HG03354 (cell line): ENCODE measurements around the gene DTX1.

Experiments
- ATAC-seq: cut with Tn5 transposase; IDR thresholded peaks from one replicate; pipeline ENCODE4 v1.9.1; 2021; ENCODE audit warnings: mild to moderate bottlenecking; ENCODE audit not compliant: unreplicated experiment, poor library complexity, severe bottlenecking

Gene DTX1

DNA sequence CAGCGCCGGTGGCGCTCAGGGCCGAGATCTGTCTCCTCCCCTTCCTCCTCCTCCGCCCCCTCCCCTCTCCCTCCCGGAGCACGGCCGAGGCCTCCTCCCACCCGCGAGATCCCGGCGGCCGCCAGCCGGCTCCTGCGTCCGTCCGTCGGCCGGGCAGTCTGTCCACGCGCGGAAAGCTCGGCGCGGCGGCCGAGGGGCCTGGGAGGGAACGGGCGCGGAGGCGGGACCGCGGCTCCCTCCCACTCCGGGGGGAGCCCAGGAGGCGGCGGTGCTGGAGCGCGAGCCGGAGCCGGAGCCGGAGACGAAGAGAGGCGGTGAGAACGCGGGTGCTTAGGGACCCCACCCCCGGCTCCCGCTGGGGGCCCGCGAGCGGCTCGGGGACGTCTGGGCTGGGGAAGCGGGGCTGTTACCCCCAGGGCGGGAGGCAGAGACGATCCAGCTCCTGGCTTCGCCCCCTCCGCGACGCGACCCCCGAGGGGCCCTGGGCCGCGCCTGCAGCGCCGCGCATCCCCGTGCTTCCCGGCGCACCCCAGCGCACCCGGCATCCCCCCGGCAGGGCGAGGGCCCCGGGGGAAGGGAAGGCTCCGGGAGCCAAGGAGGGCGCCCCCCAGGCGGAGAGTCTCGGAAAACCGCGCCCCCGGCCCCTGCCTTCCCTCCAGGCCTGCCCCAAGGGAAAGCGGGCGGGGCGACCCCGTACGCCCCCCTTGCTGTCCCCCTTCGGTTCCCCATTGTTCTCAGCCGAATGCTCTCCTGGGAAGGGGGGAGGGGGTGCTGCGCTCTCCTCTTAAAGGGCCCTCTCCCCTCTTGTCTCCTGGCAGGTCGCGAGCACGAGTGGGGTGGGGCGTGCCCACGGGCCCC, at the start of gene DTX1:
DTX1 (plus strand) TSS at position 100 of the 858 bp plus-strand sequence. CDS start 1,463 bp downstream, outside the sequence.
- ATAC-seq, result no peak

- no peak for ATAC-seq
Measured at GRCh38 chr12:113007166-113007565, 49.4 kb upstream of the DTX1 start.

DNA sequence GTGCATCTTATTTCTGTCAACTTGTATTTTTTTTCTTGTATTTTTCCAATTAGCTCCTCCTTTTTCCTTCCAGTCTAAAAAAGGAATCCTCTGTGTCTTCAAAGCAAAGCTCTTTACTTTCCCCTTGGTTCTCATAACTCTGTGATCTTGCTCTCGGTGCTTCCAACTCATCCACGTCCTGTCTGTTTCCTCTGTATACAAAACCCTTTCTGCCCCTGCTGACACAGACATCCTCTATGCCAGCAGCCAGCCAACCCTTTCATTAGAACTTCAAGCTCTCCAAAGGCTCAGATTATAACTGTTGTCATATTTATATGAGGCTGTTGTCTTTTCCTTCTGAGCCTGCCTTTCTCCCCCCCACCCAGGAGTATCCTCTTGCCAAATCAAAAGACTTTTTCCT, 45.8 kb upstream of the DTX1 start:
- no peak for ATAC-seq

GRCh38 chr12:113014565-113014964, 42.0 kb upstream of the DTX1 start:
- no peak for ATAC-seq

DNA sequence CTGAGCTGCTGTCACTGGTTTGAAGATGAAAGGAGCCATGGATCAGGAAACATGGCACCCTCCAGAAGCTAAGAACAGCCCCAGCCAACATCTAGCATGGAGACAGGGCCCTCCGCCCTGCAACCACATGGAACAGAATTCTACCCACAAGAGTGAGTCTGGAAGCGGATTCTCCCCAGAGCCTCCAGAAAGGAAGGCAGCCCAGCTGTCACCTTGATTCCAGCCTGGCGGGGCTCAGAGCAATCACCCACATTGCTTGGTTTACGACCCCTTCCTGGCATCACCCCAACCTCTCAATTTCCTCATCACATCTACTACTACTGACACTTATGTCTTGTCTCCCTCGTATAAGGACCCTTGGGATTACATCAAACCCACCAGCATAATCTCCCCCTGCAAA, 39.7 kb upstream of the DTX1 start:
- no peak for ATAC-seq

- ATAC-seq, result no peak
Measured at GRCh38 chr12:113019025-113019424, 37.5 kb upstream of the DTX1 start.

- ATAC-seq, result no peak
Measured at GRCh38 chr12:113021500-113021899, 35.0 kb upstream of the DTX1 start.

DNA sequence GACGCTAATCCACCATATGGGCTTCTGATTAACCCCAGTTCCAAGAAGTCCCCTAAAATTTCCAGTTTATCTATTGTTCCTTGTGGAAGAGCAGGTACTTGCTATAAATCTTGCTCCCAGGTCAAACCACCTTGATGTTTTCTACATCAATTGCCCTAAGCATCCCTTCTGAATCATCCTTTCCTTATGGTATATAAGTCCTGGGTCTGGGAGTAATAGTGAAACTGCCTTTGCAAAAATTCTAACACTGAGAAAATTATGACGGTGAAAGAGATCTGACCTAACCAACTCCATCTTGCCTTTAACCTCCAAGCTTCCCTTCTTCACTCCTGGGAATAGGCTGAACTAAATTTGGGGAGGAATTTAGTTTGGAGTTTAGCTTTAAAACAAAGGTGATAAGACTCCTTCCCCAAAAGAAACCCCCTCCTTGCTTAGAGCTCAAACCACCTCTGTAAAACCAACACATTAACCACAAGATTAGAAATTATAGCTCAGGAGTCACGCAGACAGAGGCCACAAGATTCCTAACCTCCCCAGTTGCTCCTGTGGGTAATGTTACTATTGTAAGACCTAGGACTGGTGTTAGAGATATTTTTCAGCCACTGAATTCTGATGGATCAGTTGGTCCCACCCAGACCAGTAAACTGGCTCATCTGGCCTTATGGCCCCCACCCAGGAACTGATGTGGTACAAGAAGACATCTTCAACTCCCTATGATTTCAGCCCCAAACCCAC, 33.8 kb upstream of the DTX1 start:
- no peak for ATAC-seq

- ATAC-seq, result no peak
Measured at GRCh38 chr12:113027726-113028125, 28.8 kb upstream of the DTX1 start.

DNA sequence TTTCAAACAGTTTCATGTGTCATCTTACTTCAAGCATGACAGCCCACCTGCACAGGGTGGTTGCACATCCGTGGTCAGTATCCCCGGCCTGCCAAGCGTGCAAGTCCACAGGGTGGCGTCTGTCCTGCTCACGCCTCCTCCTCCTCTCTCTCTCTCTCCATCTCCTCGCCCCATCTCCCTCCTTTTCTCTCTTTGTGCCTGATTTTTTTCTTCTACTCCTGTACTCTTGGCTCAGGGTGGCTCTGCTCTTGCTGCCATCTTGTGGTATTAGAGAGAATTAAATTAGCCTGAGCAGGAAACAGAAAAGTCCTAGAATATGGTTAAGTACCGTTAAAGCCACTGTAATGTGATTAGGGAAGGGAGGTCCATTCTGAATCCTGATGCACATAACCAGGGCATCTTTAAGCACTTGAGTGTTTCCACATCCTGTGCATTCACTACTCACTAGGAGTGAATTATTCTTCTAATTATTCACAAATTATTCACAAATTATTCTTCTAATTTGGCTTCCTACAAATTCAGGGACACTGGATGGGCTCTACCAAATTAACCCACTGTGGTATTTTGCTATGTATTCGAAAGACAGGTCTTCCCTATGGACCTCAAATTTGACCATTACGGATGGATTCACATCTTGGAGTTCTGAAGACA, 25.5 kb upstream of the DTX1 start:
- ATAC-seq, result no peak

GRCh38 chr12:113039911-113040445, 16.6 kb upstream of the DTX1 start:
- ATAC-seq, result no peak

DNA sequence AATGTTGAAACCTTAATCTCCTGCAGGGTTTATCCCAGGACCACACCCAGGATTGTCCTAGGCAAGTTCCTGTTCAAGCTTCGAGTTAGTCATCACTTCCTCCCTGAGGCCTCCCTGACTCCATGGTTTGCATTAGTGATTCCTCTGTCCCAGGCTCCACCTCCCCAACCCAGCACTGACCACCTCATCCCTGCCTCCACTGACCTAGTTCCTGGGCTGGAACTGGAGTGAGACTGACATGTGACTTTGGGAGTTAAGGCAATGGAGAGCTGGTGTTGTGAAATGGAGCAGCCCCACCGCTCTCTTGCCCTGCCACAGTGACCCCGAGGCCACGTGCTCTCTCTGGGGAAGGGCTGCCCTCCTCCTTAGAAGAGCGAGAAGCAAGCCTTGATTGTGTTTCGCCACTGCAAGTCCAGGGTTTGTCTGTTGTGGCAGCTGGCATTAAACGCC, 15.8 kb upstream of the DTX1 start:
- ATAC-seq, result no peak

GRCh38 chr12:113041560-113041959, 15.0 kb upstream of the DTX1 start:
- no peak for ATAC-seq

GRCh38 chr12:113043240-113043639, 13.3 kb upstream of the DTX1 start:
- no peak for ATAC-seq

- no peak for ATAC-seq
Measured at GRCh38 chr12:113044516-113044915, 12.0 kb upstream of the DTX1 start.

GRCh38 chr12:113048716-113049127, 7.8 kb upstream of the DTX1 start:
- no peak for ATAC-seq

DNA sequence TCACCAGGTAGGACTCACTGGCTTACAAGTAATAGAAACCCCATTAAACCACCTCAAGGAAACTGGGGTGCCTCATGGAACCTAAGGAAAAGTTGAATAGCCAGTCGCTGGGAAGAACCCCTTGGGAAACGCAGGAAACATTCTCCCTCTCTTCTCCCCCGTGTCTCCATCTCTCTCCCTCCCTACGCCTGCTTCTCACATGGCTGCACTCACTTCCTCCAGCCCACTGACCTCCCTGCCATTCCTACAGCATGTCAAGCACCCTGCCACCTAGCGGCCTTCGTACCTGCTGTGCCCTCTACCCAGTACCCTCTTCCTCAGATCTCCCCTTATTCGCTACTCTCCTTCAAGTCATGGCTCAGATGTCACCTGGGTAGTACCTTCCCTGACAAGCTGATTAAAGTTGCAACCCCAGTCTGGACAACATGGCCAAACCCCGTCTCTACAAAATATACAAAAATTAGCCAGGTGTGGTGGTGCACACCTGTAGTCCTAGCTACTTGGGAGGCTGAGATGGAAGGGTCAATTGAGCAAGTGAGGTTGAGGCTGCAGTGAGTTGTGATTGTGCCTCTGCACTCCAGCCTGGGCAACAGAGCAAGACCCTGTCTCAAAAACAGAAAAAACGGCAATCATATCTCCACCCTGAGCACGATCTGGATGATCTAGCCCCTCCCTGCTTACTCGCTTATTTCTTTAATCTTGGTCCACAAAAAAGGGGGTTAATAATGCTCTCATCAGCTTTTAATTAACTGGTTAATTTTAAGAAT, 6.4 kb upstream of the DTX1 start:
- peak; percentile 41 for ATAC-seq

GRCh38 chr12:113050795-113051194, 5.7 kb upstream of the DTX1 start:
- peak; percentile 48 for ATAC-seq

DNA sequence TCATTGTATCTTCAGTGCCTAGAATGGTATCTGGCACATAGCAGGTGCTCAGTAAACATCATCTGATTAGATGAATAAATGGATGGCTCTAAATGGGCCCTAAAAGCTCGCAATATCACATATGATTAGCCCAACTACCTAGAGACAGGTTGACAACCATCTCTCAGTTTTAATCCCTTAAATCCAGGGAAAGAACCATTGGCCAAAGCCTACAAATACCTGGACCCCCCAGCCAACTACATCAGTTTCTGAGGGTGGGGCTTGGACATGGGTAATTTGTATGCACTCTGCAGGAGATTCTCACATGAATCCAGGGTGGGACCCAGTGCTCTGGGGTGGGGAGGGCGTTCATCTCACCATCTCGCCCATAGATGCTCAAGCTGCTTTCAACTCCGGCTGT, 4.8 kb upstream of the DTX1 start:
- ATAC-seq, result no peak

- no peak for ATAC-seq
Measured at GRCh38 chr12:113052326-113052725, 4.2 kb upstream of the DTX1 start.
